Ovary (tissue), 3 donors: ENCODE data around the gene KLC3.

Experiments used
- CTCF ChIP-seq, 3 donors: fragments of 450-650 bp in 2 of 3; fragments of 200-600 bp in 1 of 3; IDR thresholded peaks; one replicate each; pipeline versions ENCODE4 v1.5.1 to v1.8.0; 2016 to 2022; ENCODE audit warnings: antibody characterized with exemption in 3 of 3, mild to moderate bottlenecking in 1 of 3
- EP300 ChIP-seq: sonication (generic); formaldehyde crosslinking; IDR thresholded peaks from one replicate; pipeline ENCODE4 v1.6.1; 2017; ENCODE audit warnings: antibody characterized with exemption
- POLR2A ChIP-seq: fragments of 450-650 bp; IDR thresholded peaks from one replicate; pipeline ENCODE4 v1.6.1; 2017; ENCODE audit warnings: antibody characterized with exemption, mild to moderate bottlenecking, moderate library complexity
- donor health status: DM: no; HTN: no; CAD: no.

- TF ChIP-seq EP300 (no peak), CTCF (IDR thresholded peaks at IDR 0.05) (no peak), POLR2A (no peak)
Measured at GRCh38 chr19:45320997-45321775, 19.4 kb upstream of the KLC3 start.
